Panc1 (cell line): ENCODE results near the gene ABCG5. TPM values are rescaled to one million over a fixed set of nuclear protein-coding genes. Genes with fewer than 3 reads are reported as not detected.
A peak's percentile ranks its signal among the peaks of the same experiment; 100 is the strongest.

Source experiments
- ATAC-seq: fragments of 200-7000 bp; cut with Tn5 transposase; 2 replicates; pipeline ENCODE4 v1.9.1; 2020; ENCODE audit warnings: mild to moderate bottlenecking, moderate library complexity
- BruUV-seq: library from RNA; stranded (reverse); fragments of 400-500 nt; replicated peaks from 2 replicates; lab custom pipeline; 2021; lab: Mats Ljungman, UMichigan
- CTCF ChIA-PET: fragments of 300-600 bp; sonication (Branson Sonifier 250); formaldehyde crosslinking; loops from one replicate; lab custom pipeline; 2022; ENCODE audit warnings: antibody characterized with exemption; lab: Charles Lee
- POLR2A ChIA-PET: fragments of 300-600 bp; sonication (Branson Sonifier 250); formaldehyde crosslinking; loops from one replicate; lab custom pipeline; 2022; ENCODE audit warnings: antibody characterized with exemption; lab: Charles Lee
- DNase-seq: peaks from one replicate; pipeline ENCODE4 v3.0.0-alpha.2; 2010; ENCODE audit warnings: low read depth, low spot score
- H3K27ac ChIP-seq: 2 replicates; pipeline ENCODE4 v1.5.1; 2011; ENCODE audit warnings: mild to moderate bottlenecking, low read length, inconsistent platforms
- H3K27me3 ChIP-seq: fragments of 200-500 bp; sonication (Bioruptor generic); 2 replicates; pipeline ENCODE4 v1.6.0; 2014; ENCODE audit warnings: low read length, inconsistent platforms; ENCODE audit not compliant: control insufficient read depth, insufficient read depth
- H3K36me3 ChIP-seq: fragments of 200-500 bp; sonication (Bioruptor generic); 2 replicates; pipeline ENCODE4 v1.5.1; 2014; ENCODE audit warnings: inconsistent platforms, mild to moderate bottlenecking, low read length, moderate library complexity; ENCODE audit not compliant: control insufficient read depth, insufficient read depth
- H3K4me1 ChIP-seq: 2 replicates; pipeline ENCODE4 v1.5.1; 2011; ENCODE audit warnings: inconsistent platforms, mild to moderate bottlenecking, low read length, moderate library complexity; ENCODE audit not compliant: control insufficient read depth, insufficient read depth
- H3K4me3 ChIP-seq, 2 experiments: 2 replicates each; pipeline ENCODE4 v1.5.1; 2011 to 2012; ENCODE audit warnings: low read depth in 2 of 2, low read length in 2 of 2, mild to moderate bottlenecking in 2 of 2, inconsistent platforms in 1 of 2, moderate library complexity in 1 of 2
- H3K9me3 ChIP-seq: fragments of 200-500 bp; sonication (Bioruptor generic); 2 replicates; pipeline ENCODE4 v1.5.1; 2014; ENCODE audit warnings: low read depth, mild to moderate bottlenecking, inconsistent platforms, low read length, moderate library complexity; ENCODE audit not compliant: control insufficient read depth, insufficient read depth
- CTCF ChIP-seq: fragments of 450-650 bp; IDR thresholded peaks from 2 replicates; pipeline ENCODE4 v1.5.1; 2017; ENCODE audit warnings: mild to moderate bottlenecking
- POLR2AphosphoS5 ChIP-seq: IDR thresholded peaks from 2 replicates; pipeline ENCODE4 v1.6.1; 2012; ENCODE audit warnings: mild to moderate bottlenecking, low read depth, low read length, moderate library complexity
- REST ChIP-seq, 2 experiments: IDR thresholded peaks; 2 replicates each; pipeline ENCODE4 v1.6.1; 2011 to 2012; ENCODE audit warnings: low read depth in 2 of 2, control low read depth in 1 of 2, low read length in 1 of 2, mild to moderate bottlenecking in 1 of 2, moderate library complexity in 1 of 2; ENCODE audit not compliant: insufficient read depth in 1 of 2
- SIN3A ChIP-seq: IDR thresholded peaks from 2 replicates; pipeline ENCODE4 v1.6.1; 2012; ENCODE audit warnings: low read depth, mild to moderate bottlenecking, low read length, moderate library complexity, borderline replicate concordance; ENCODE audit not compliant: insufficient read depth
- TCF7L2 ChIP-seq: IDR thresholded peaks from 2 replicates; pipeline ENCODE4 v1.6.1; 2011; ENCODE audit warnings: mild to moderate bottlenecking, low read depth, low read length, inconsistent platforms
- in situ Hi-C: cut with HindIII; loops from 2 replicates; pipeline ENCODE4 v1.10.0; 2016; ENCODE audit warnings: low sequenced_read_pairs, low pct_unique_long_range_greater_than_20kb
- intact Hi-C: fragments of 100-400 bp; cut with micrococcal nuclease; formaldehyde crosslinking; loops from one replicate; pipeline ENCODE4 v1.10.0; 2022; ENCODE audit not compliant: unreplicated experiment
- total RNA-seq: library from RNA; stranded (reverse); gene quantifications from one replicate; pipeline ENCODE4 v1.2.1, GENCODE V29; 2021; ENCODE audit not compliant: unreplicated experiment

Gene ABCG5
- total RNA-seq, 1 experiment from 2014 or later: 0.05 TPM

GRCh38 chr2:43880471-43880870 lies 41.8 kb upstream of the ABCG5 start:
- no peak overlapping the region for H3K4me3 ChIP-seq
- in situ Hi-C loops: no loop called here
- DNase-seq (no peak), ATAC-seq (no peak)
- no peaks in the 10 kb centered on the region for H3K36me3 ChIP-seq
- H3K4me1 ChIP-seq: peaks cover 3% of the 10 kb centered on the region
- H3K9me3 ChIP-seq: no peaks in the 10 kb centered on the region
- no peak overlapping the region for H3K27ac ChIP-seq
- TF ChIP-seq TCF7L2 (no peak), SIN3A (no peak)
- CTCF ChIA-PET: no interaction called here
- H3K27me3 ChIP-seq: no peaks in the 10 kb centered on the region
- POLR2A ChIA-PET: no interaction called here
- intact Hi-C loops: no loop called here
- BruUV-seq: no TSS peak

- ChIA-PET CTCF (no interaction called here), POLR2A (interaction anchor here (0.7 kb wide), 1 partner anchor 100 kb away, joined by 10 read pairs; no protein-coding TSS in a partner anchor)
- intact Hi-C loops: loop anchor here (5.0 kb wide), 1 partner anchor 272 kb away; no protein-coding TSS in a partner anchor
- Histone ChIP-seq H3K36me3 (no peaks in the 10 kb centered on the region), H3K27ac (no peak overlapping the region), H3K4me3 (no peak overlapping the region), H3K4me1 (peaks cover 3% of the 10 kb centered on the region), H3K9me3 (no peaks in the 10 kb centered on the region), H3K27me3 (no peaks in the 10 kb centered on the region)
- in situ Hi-C loops: no loop called here
- DNase-seq (no peak), ATAC-seq (no peak)
- no TSS peak for BruUV-seq
- TF ChIP-seq REST (IDR thresholded peaks at IDR 0.05; ENCODE audit: insufficient read depth in 1 of 2, low read depth in 2 of 2, low read length in 1 of 2) (no peak), POLR2AphosphoS5 (no peak), TCF7L2 (no peak), SIN3A (no peak), CTCF (no peak)
These were observed 40.6 kb upstream of the ABCG5 start for GRCh38 chr2:43879261-43879660.

GRCh38 chr2:43877782-43878464 lies 39.3 kb upstream of the ABCG5 start:
- intact Hi-C loops (loop anchor here (5.0 kb wide), 1 partner anchor 271 kb away; no protein-coding TSS in a partner anchor), in situ Hi-C loops (no loop called here)
- DNase-seq: peak; percentile 55
- Histone ChIP-seq H3K36me3 (no peaks in the 10 kb centered on the region), H3K9me3 (no peaks in the 10 kb centered on the region), H3K4me1 (peaks cover 3% of the 10 kb centered on the region), H3K27ac (no peak overlapping the region), H3K4me3 (no peak overlapping the region), H3K27me3 (no peaks in the 10 kb centered on the region)
- no peak for TF ChIP-seq REST (IDR thresholded peaks at IDR 0.05; ENCODE audit: insufficient read depth in 1 of 2, low read depth in 2 of 2, low read length in 1 of 2)
- peak; percentile 96 for TF ChIP-seq CTCF
- ATAC-seq: peak; percentile 87
- no TSS peak for BruUV-seq
- ChIA-PET CTCF (interaction anchor here (0.6 kb wide), 1 partner anchor 37 kb away, joined by 3 read pairs; no protein-coding TSS in a partner anchor), POLR2A (no interaction called here)
